GM21515 (cell line): Measurements from ENCODE around the gene HS3ST4.
"Not testable (repeated sequence)": the region's sequence is repeated elsewhere in the genome, so short reads cannot be mapped to it uniquely, and the experiment has no call there.

Experiments
- ATAC-seq: cut with Tn5 transposase; IDR thresholded peaks from one replicate; pipeline ENCODE4 v1.9.1; 2021; ENCODE audit not compliant: unreplicated experiment

The HS3ST4 gene

GRCh38 chr16:26078716-26079355, 387.1 kb downstream of the HS3ST4 start:
- ATAC-seq = no peak

GRCh38 chr16:26087091-26087490, 395.3 kb downstream of the HS3ST4 start:
- no peak for ATAC-seq

GRCh38 chr16:26091511-26091910, 399.8 kb downstream of the HS3ST4 start:
- ATAC-seq = no peak

- ATAC-seq = not testable (repeated sequence)
Measured at GRCh38 chr16:26098206-26098605, 406.4 kb downstream of the HS3ST4 start.

GRCh38 chr16:26102369-26102768, 410.6 kb downstream of the HS3ST4 start:
- no peak for ATAC-seq

- ATAC-seq = no peak
Measured at GRCh38 chr16:26108836-26109505, 417.2 kb downstream of the HS3ST4 start.

- ATAC-seq = no peak
Measured at GRCh38 chr16:26111900-26112299, 420.1 kb downstream of the HS3ST4 start.

GRCh38 chr16:26118575-26118974, 426.8 kb downstream of the HS3ST4 start:
- ATAC-seq = no peak

- ATAC-seq = no peak
Measured at GRCh38 chr16:26120729-26121128, 429.0 kb downstream of the HS3ST4 start.

GRCh38 chr16:26128296-26128695, 436.5 kb downstream of the HS3ST4 start:
- no peak for ATAC-seq

GRCh38 chr16:26129997-26130396, 438.2 kb downstream of the HS3ST4 start:
- no peak for ATAC-seq

GRCh38 chr16:26133416-26134093, 441.8 kb downstream of the HS3ST4 start:
- no peak for ATAC-seq

GRCh38 chr16:26134588-26134987, 442.8 kb downstream of the HS3ST4 start:
- ATAC-seq = no peak

GRCh38 chr16:26137956-26138355, 446.2 kb downstream of the HS3ST4 start:
- ATAC-seq = no peak

- ATAC-seq = no peak
Measured at GRCh38 chr16:26139091-26139490, 447.3 kb downstream of the HS3ST4 start.

GRCh38 chr16:26139884-26140283, 448.1 kb downstream of the HS3ST4 start:
- no peak for ATAC-seq

- no peak for ATAC-seq
Measured at GRCh38 chr16:26149364-26150190, 457.8 kb downstream of the HS3ST4 start.

GRCh38 chr16:26155221-26155620, 463.5 kb downstream of the HS3ST4 start:
- no peak for ATAC-seq

GRCh38 chr16:26157319-26157718, 465.6 kb downstream of the HS3ST4 start:
- ATAC-seq = no peak

GRCh38 chr16:26158142-26158759, 466.5 kb downstream of the HS3ST4 start:
- ATAC-seq = no peak
